ENCODE data around the gene NDE1. TPM values are rescaled to one million over a fixed set of nuclear protein-coding genes. Genes with fewer than 3 reads are reported as not detected.

Gene NDE1
- total and polyA plus RNA-seq, 9 of the 15 experiments (the other 6 are each of a cell fraction or from before 2014, with no cell fraction given) = 3.1 to 59.9 (median 30.0) TPM

- CTCF ChIA-PET (ENCODE audit: low intra/inter-chr PET ratio) = interaction anchor here (0.7 kb wide), 1 partner anchor 438 kb away, joined by 3 read pairs; no protein-coding TSS in a partner anchor
- FAIRE-seq = no peak
These were observed 107.0 kb downstream of the NDE1 start for GRCh38 chr16:15757077-15757386.

GRCh38 chr16:15757630-15758251, 107.7 kb downstream of the NDE1 start:
- DNase-seq (ENCODE audit: extremely low read depth in 1 of 4, low spot score in 3 of 4) (peak; percentile 20 to 58 (median 40)), ATAC-seq (no peak), FAIRE-seq (no peak)
- no peaks in the 10 kb centered on the region for H3K9me3 ChIP-seq (replicated peaks; ENCODE audit: control insufficient read depth, insufficient read depth, low read depth, low read length)
- H3K27me3 ChIP-seq (ENCODE audit: control insufficient read depth in 2 of 2, insufficient read depth in 2 of 2, low read length in 2 of 2) = peaks cover 24 to 41% of the 10 kb centered on the region in 2 experiments
- 32% methylated on average over 23 of the region's 23 CpGs for WGBS (ENCODE audit: insufficient coverage, low coverage, missing lambda C conversion rate)
- no peak overlapping the region for H2AFZ ChIP-seq (ENCODE audit: low read depth, low read length)
- no peaks in the 10 kb centered on the region for H3K9me1 ChIP-seq (ENCODE audit: control insufficient read depth, insufficient read depth, low read length)
- H3K4me3 ChIP-seq = no peak overlapping the region
- in situ Hi-C loops (cut with MboI) = no loop called here
- no peaks in the 10 kb centered on the region for H3K36me3 ChIP-seq (ENCODE audit: control insufficient read depth, insufficient read depth, low read length)
- peaks cover 0 to 6% of the 10 kb centered on the region in 2 experiments; a peak in 2 of 5 replicates for H3K4me1 ChIP-seq (replicated peaks in 1 of 2; ENCODE audit: control insufficient read depth in 2 of 2, insufficient read depth in 2 of 2, low read length in 2 of 2)
- POLR2A ChIA-PET = no interaction called here
- H4K20me1 ChIP-seq (replicated peaks; ENCODE audit: control insufficient read depth, insufficient read depth, low read length) = no peaks in the 10 kb centered on the region
- no TSS peak for BruUV-seq (replicated peaks)
- no peak overlapping the region for H3K4me2 ChIP-seq (ENCODE audit: insufficient read depth, low read length)
- CTCF ChIA-PET (ENCODE audit: low intra/inter-chr PET ratio) = interaction anchor here (0.7 to 1.0 kb wide), 2 partner anchors 434 to 437 kb away, joined by 3 read pairs; no protein-coding TSS in a partner anchor
- H3K79me2 ChIP-seq (ENCODE audit: control insufficient read depth, insufficient read depth, low read length) = no peaks in the 10 kb centered on the region
- intact Hi-C loops (cut with micrococcal nuclease) = no loop called here
- no peak overlapping the region for H3K27ac ChIP-seq (ENCODE audit: extremely low read depth, low read depth, low read length)
- no peak overlapping the region for H3K9ac ChIP-seq (ENCODE audit: insufficient read depth in 1 of 2, low read depth in 2 of 2, low read length in 2 of 2)
- TF ChIP-seq CHCHD3 (CRISPR knock-in tag; IDR thresholded peaks at IDR 0.05) = no peak
- TF ChIP-seq E2F6 (IDR thresholded peaks at IDR 0.05; ENCODE audit: borderline replicate concordance in 1 of 2, extremely low read depth in 1 of 2, insufficient read depth in 1 of 2, insufficient read length in 1 of 2, low read depth in 1 of 2, low read length in 1 of 2, poor library complexity in 1 of 2, severe bottlenecking in 1 of 2) = peak in 1 of 2 experiments; percentile 39
- TF ChIP-seq L3MBTL2 (IDR thresholded peaks at IDR 0.05) = peak; percentile 31; the same call in 1 of the 2 replicates
- TF ChIP-seq MAX (CRISPR knock-in tag; IDR thresholded peaks at IDR 0.05) = peak; percentile 35; the same call in 1 of the 2 replicates
- no peak for TF ChIP-seq POLR3A (IDR thresholded peaks at IDR 0.05; ENCODE audit: borderline replicate concordance, extremely low read depth, insufficient read depth, insufficient read length)
- TF ChIP-seq GTF2F1 (IDR thresholded peaks at IDR 0.05; ENCODE audit: low read depth, low read length) = no peak

More at GRCh38 chr16:15757077-15757386, 107.0 kb downstream of the NDE1 start:
- Histone ChIP-seq H3K27me3 (ENCODE audit: control insufficient read depth in 2 of 2, insufficient read depth in 2 of 2, low read length in 2 of 2) (peaks cover 24 to 39% of the 10 kb centered on the region in 2 experiments), H3K4me3 (peak overlapping the region; percentile 15; the same call in 1 of the 2 replicates), H3K36me3 (ENCODE audit: control insufficient read depth, insufficient read depth, low read length) (no peaks in the 10 kb centered on the region), H3K4me2 (ENCODE audit: insufficient read depth, low read length) (no peak overlapping the region), H3K79me2 (ENCODE audit: control insufficient read depth, insufficient read depth, low read length) (no peaks in the 10 kb centered on the region), H3K9me3 (replicated peaks; ENCODE audit: control insufficient read depth, insufficient read depth, low read depth, low read length) (no peaks in the 10 kb centered on the region), H3K27ac (ENCODE audit: extremely low read depth, low read depth, low read length) (no peak overlapping the region), H2AFZ (ENCODE audit: low read depth, low read length) (no peak overlapping the region), H3K9me1 (ENCODE audit: control insufficient read depth, insufficient read depth, low read length) (no peaks in the 10 kb centered on the region), H3K4me1 (replicated peaks in 1 of 2; ENCODE audit: control insufficient read depth in 2 of 2, insufficient read depth in 2 of 2, low read length in 2 of 2) (peaks cover 0 to 6% of the 10 kb centered on the region in 2 experiments; a peak in 2 of 5 replicates), H4K20me1 (replicated peaks; ENCODE audit: control insufficient read depth, insufficient read depth, low read length) (no peaks in the 10 kb centered on the region), H3K9ac (ENCODE audit: insufficient read depth in 1 of 2, low read depth in 2 of 2, low read length in 2 of 2) (no peak overlapping the region)
- POLR2A ChIA-PET = no interaction called here
- 38% methylated on average over 10 of the region's 10 CpGs for WGBS (ENCODE audit: insufficient coverage, low coverage, missing lambda C conversion rate)
- ATAC-seq (no peak), DNase-seq (ENCODE audit: extremely low read depth in 1 of 4, low spot score in 3 of 4) (no peak)
- in situ Hi-C loops (cut with MboI) = no loop called here
- intact Hi-C loops (cut with micrococcal nuclease) = no loop called here
- no TSS peak for BruUV-seq (replicated peaks)
- TF ChIP-seq NR2C1 (IDR thresholded peaks at IDR 0.05) (no peak), NR2C1 (tag; IDR thresholded peaks at IDR 0.05) (no peak), KAT8 (IDR thresholded peaks at IDR 0.05; ENCODE audit: low read depth) (no peak), SLC30A9 (CRISPR knock-in tag; IDR thresholded peaks at IDR 0.05) (no peak), ZBTB7A (IDR thresholded peaks at IDR 0.05; ENCODE audit: borderline replicate concordance, control insufficient read depth, low read depth, low read length) (no peak), CSDE1 (IDR thresholded peaks at IDR 0.05) (no peak), TOE1 (IDR thresholded peaks at IDR 0.05; ENCODE audit: borderline replicate concordance) (0 out of 2 replicates have a peak, but pooled peaks have one; percentile 10), TOE1 (CRISPR knock-in tag; IDR thresholded peaks at IDR 0.05; ENCODE audit: borderline replicate concordance, low read depth) (no peak), HCFC1 (IDR thresholded peaks at IDR 0.05; ENCODE audit: low read depth, low read length) (no peak), CEBPB (tag; IDR thresholded peaks at IDR 0.05) (peak; percentile 50)
